BE2C (cell line): ENCODE measurements around the gene HECW1.

Source experiments
- DNase-seq: peaks from one replicate; pipeline ENCODE4 v3.0.0-alpha.2; 2020
- H3K27me3 ChIP-seq: fragments of 250-450 bp; sonication (Bioruptor Pico); 2 replicates; pipeline ENCODE4 v1.5.1; 2020; ENCODE audit warnings: mild to moderate bottlenecking
- H3K36me3 ChIP-seq: fragments of 250-450 bp; sonication (Bioruptor Pico); 2 replicates; pipeline ENCODE4 v1.5.1; 2020; ENCODE audit warnings: mild to moderate bottlenecking
- H3K4me1 ChIP-seq: fragments of 250-450 bp; sonication (Bioruptor Pico); 2 replicates; pipeline ENCODE4 v1.5.1; 2020
- H3K4me3 ChIP-seq: 2 replicates; pipeline ENCODE4 v1.5.1; 2011; ENCODE audit warnings: low read depth, low read length
- H3K9me3 ChIP-seq: fragments of 250-450 bp; sonication (Bioruptor Pico); 2 replicates; pipeline ENCODE4 v1.5.1; 2020
- CTCF ChIP-seq: IDR thresholded peaks from 2 replicates; pipeline ENCODE4 v1.5.1; 2012; ENCODE audit warnings: mild to moderate bottlenecking, low read depth, low read length

The HECW1 gene

GRCh38 chr7:43114458-43114780 lies 2.0 kb downstream of the HECW1 start:
- Histone ChIP-seq H3K27me3 (peaks cover 78% of the 10 kb centered on the region), H3K9me3 (no peaks in the 10 kb centered on the region), H3K36me3 (no peaks in the 10 kb centered on the region), H3K4me3 (no peak overlapping the region), H3K4me1 (no peaks in the 10 kb centered on the region)
- no peak for TF ChIP-seq CTCF
- no peak for DNase-seq

GRCh38 chr7:43116451-43116850 lies 4.0 kb downstream of the HECW1 start:
- TF ChIP-seq CTCF, result no peak
- H3K9me3 ChIP-seq, result no peaks in the 10 kb centered on the region
- H3K4me1 ChIP-seq, result no peaks in the 10 kb centered on the region
- H3K36me3 ChIP-seq, result no peaks in the 10 kb centered on the region
- no peak overlapping the region for H3K4me3 ChIP-seq
- H3K27me3 ChIP-seq, result peaks cover 72% of the 10 kb centered on the region
- DNase-seq, result no peak

GRCh38 chr7:43117095-43117494 lies 4.6 kb downstream of the HECW1 start:
- peaks cover 71% of the 10 kb centered on the region for H3K27me3 ChIP-seq
- H3K36me3 ChIP-seq, result no peaks in the 10 kb centered on the region
- no peak for TF ChIP-seq CTCF
- no peak for DNase-seq
- no peaks in the 10 kb centered on the region for H3K9me3 ChIP-seq
- H3K4me1 ChIP-seq, result no peaks in the 10 kb centered on the region
- H3K4me3 ChIP-seq, result no peak overlapping the region

GRCh38 chr7:43117861-43118260 lies 5.4 kb downstream of the HECW1 start:
- Histone ChIP-seq H3K4me1 (no peaks in the 10 kb centered on the region), H3K27me3 (peaks cover 68% of the 10 kb centered on the region), H3K36me3 (no peaks in the 10 kb centered on the region)

GRCh38 chr7:43118313-43118712 lies 5.9 kb downstream of the HECW1 start:
- TF ChIP-seq CTCF, result no peak
- H3K27me3 ChIP-seq, result peaks cover 68% of the 10 kb centered on the region

More at GRCh38 chr7:43117861-43118260, 5.4 kb downstream of the HECW1 start:
- Histone ChIP-seq H3K4me3 (no peak overlapping the region), H3K9me3 (no peaks in the 10 kb centered on the region)
- DNase-seq, result no peak
- TF ChIP-seq CTCF, result no peak

GRCh38 chr7:43119371-43120075 lies 7.1 kb downstream of the HECW1 start:
- H3K9me3 ChIP-seq, result no peaks in the 10 kb centered on the region; the same call in 1 of the 2 replicates
- H3K36me3 ChIP-seq, result no peaks in the 10 kb centered on the region
- H3K4me3 ChIP-seq, result no peak overlapping the region
- peaks cover 67% of the 10 kb centered on the region for H3K27me3 ChIP-seq
- DNase-seq, result no peak
- no peak for TF ChIP-seq CTCF
- no peaks in the 10 kb centered on the region for H3K4me1 ChIP-seq

More at GRCh38 chr7:43118313-43118712, 5.9 kb downstream of the HECW1 start:
- H3K36me3 ChIP-seq, result no peaks in the 10 kb centered on the region
- H3K9me3 ChIP-seq, result no peaks in the 10 kb centered on the region
- no peak overlapping the region for H3K4me3 ChIP-seq
- H3K4me1 ChIP-seq, result no peaks in the 10 kb centered on the region
- DNase-seq, result no peak
